GM13976 (cell line): ENCODE results near the gene NME4.
A peak's percentile ranks its signal among the peaks of the same experiment; 100 is the strongest.

ENCODE experiments used
- DNase-seq: peaks from one replicate; pipeline ENCODE4 v3.0.0; 2012; ENCODE audit warnings: low spot score
- CTCF ChIP-seq: IDR thresholded peaks from 2 replicates; pipeline ENCODE4 v1.5.1; 2012; ENCODE audit warnings: borderline replicate concordance, mild to moderate bottlenecking; ENCODE audit not compliant: insufficient read depth; ENCODE audit errors: extremely low read depth, missing control alignments, control extremely low read depth
- in situ Hi-C: fragments of 300-500 bp; cut with MboI; formaldehyde crosslinking; loops from one replicate; pipeline ENCODE4 v1.12.0; 2022; ENCODE audit warnings: low sequenced_read_pairs, mixed read lengths, inconsistent platforms; ENCODE audit not compliant: unreplicated experiment

The NME4 gene

GRCh38 chr16:369866-370436 lies 27.0 kb upstream of the NME4 start:
- in situ Hi-C loops: no loop called here

GRCh38 chr16:370443-370842 lies 26.6 kb upstream of the NME4 start, which contains the start of gene MRPL28:
MRPL28 (minus strand) TSS chr16:370538; CDS start chr16:370218, 320 bp downstream.
- no peak for TF ChIP-seq CTCF
- peak; percentile 99 for DNase-seq
- in situ Hi-C loops: no loop called here

More at GRCh38 chr16:369866-370436, 27.0 kb upstream of the NME4 start:
- no peak for TF ChIP-seq CTCF
- no peak for DNase-seq

- no peak for TF ChIP-seq CTCF
- in situ Hi-C loops: no loop called here
- DNase-seq: no peak
Measured at GRCh38 chr16:370979-371514, 26.0 kb upstream of the NME4 start.

DNA sequence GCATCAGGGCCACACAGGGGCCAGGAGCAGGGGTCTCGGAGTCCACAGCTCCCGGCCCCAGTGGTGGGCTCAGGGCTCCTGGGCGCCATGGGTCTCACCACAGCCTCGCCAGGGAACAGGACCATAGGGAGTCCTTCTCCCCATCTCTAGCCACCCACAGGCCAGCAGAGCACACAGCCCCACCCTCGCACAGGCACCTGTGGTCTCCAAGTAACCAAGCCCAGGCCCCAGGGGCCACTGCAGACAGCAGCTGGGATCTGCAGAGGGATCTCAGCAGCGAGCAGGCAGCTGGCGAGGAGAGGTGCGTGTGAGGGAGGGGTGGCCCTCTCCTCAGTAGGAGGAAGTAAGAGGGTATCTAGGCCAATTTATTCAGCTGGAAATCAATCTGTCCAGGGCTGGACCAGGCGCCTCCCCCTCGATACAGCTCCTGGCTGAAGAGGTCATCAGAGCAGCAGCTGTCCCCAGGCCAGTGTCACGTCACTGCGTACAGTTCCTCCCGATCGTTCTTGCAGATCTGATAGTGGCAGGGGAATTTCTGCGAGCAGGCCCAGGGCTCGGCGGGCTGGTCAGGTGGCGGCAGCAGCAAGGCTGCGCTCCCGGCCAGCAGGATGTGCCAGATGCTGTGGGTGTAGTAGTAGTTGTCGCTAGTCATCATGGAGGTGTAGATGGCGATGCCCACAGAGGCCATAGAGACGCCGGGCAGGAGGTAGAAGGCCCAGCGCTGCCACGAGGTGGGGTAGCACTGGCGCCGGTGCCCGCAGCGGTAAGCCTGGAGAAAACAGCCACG lies 25.3 kb upstream of the NME4 start:
- DNase-seq: no peak
- no peak for TF ChIP-seq CTCF
- in situ Hi-C loops: no loop called here

DNA sequence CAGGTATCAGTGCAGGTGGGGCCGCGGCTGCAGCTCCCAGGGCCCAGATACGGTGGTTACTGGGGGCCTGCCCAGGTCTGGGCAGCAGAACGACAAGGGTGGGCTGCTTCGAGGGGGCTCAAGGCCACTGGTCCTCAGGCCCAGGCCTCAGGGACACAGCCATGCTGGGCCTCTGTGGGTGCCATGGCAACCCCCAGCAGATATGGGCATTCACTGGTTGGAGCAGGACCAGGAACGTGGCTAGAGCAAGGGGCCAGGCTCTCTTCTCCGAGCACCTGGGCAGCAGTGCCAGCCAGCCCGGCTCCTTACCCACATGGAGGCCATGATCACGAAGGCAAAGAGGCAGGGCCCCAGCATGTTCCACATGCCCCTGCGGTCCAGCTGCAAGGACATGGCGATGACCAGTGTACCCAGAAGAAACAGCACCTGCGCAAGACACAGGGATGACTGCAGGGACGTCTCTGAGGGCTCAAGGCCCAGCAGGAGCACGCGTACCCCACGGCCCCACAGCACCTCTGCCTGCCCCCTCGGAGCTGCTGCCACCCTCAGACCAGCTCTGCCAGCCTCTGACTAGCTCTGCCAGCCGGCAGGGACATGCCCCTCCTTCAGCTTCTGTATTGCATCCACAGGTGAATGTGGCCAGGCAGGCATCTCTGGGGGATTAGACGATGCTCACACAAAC lies 24.6 kb upstream of the NME4 start:
- in situ Hi-C loops: no loop called here
- DNase-seq: no peak
- TF ChIP-seq CTCF: no peak

DNA sequence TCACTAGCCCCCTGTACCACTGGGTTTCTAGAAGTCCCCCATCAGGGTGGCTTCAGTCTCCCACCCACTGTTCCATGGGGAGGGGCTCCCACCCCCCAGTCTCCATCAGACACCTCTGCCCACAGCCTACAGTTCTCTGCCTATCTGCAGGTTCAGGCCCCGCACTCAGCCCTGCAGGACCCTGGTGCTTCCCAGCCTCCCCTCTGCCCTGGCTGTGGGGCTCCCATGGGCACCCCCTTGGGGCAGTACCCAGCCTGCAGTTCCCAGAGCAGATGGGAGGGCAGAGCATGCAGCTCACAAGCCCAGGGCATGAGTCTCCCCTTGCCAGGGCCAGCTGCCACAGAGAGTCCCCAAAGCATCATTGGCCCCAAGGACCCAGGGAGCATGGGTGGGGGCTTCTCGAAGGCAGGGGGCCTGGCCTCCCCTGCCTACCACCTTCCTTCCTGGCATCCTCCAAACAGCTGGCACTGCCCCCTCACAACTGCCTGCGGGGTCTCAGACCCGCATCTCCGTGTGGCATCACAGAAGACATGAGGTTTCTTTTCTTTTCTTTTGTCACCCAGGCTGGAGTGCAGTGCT lies 23.9 kb upstream of the NME4 start:
- TF ChIP-seq CTCF: no peak
- no peak for DNase-seq
- in situ Hi-C loops: no loop called here
